Measurements from ENCODE around the gene ARHGAP31.
"Not testable (repeated sequence)": the region's sequence is repeated elsewhere in the genome, so short reads cannot be mapped to it uniquely, and the experiment has no call there.

Gene ARHGAP31, protein sequence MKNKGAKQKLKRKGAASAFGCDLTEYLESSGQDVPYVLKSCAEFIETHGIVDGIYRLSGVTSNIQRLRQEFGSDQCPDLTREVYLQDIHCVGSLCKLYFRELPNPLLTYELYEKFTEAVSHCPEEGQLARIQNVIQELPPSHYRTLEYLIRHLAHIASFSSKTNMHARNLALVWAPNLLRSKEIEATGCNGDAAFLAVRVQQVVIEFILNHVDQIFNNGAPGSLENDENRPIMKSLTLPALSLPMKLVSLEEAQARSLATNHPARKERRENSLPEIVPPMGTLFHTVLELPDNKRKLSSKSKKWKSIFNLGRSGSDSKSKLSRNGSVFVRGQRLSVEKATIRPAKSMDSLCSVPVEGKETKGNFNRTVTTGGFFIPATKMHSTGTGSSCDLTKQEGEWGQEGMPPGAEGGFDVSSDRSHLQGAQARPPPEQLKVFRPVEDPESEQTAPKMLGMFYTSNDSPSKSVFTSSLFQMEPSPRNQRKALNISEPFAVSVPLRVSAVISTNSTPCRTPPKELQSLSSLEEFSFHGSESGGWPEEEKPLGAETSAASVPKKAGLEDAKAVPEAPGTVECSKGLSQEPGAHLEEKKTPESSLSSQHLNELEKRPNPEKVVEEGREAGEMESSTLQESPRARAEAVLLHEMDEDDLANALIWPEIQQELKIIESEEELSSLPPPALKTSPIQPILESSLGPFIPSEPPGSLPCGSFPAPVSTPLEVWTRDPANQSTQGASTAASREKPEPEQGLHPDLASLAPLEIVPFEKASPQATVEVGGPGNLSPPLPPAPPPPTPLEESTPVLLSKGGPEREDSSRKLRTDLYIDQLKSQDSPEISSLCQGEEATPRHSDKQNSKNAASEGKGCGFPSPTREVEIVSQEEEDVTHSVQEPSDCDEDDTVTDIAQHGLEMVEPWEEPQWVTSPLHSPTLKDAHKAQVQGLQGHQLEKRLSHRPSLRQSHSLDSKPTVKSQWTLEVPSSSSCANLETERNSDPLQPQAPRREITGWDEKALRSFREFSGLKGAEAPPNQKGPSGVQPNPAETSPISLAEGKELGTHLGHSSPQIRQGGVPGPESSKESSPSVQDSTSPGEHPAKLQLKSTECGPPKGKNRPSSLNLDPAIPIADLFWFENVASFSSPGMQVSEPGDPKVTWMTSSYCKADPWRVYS (N-terminal part only)

DNA sequence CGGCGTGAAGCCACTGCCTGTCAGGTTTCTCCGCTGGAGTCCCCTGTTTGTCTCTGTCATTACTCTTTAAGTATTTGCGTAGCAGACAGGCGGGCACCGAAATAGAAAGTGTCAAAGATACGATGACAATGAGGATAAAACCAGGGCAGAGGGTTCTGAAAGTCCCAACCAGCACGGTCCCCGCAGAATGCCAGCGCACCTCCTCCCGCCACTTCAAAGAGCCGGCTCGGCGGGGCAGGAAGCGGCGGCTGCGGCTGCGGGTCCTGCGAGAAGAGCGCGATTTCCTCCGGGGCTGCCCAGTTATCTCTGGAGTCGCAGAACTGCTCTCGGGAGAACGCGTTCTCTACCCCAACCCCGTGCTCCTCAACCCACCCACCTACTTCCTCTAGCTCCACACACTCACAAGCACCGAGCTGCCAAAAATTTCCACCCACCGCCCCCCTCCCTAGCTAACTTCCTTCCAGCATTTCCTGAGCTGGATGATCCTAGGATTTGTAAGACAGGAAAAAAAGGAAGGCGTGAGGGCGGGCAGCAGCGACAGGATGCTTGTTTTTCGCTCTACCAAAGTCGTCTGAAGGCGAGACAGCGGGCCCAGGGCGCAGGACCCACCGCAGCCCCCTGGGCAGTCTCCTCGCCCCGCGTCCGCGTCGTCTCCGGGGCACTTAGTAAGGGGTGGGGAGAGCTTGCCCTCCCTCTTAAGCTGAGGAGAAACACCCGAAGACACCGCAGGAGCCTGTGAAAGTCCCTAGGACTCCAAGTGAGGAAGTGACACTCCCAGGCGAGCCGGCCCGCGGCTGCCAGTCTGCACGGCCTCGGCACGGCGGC is at the start of gene ARHGAP31:
Gene ARHGAP31 (plus strand): TSS at position 513 of the 825 bp plus-strand sequence. CDS start 522 bp downstream, outside the sequence.
- no peak for DNase-seq (ENCODE audit: low read depth)

GRCh38 chr3:119245778-119246177 is 48.4 kb upstream of the ARHGAP31 start:
- no peak for DNase-seq (ENCODE audit: low read depth)

DNA sequence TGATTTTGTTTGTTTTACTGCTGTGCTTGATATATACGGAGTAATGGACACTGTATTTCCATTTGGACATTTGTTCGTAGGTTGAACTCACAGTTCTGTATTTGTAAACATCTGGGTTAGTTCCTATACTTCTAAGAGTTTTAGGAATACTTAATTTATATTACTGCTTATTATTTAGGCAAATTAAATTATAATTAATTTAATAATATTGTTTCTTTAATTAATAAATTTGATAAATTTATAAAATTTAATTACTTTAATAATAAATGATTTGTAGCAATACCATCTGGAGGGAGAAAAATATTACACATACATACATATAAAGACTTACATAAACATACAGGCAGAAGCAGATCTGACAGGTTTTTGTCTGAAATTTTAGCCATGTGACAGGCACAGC is 39.0 kb upstream of the ARHGAP31 start:
- DNase-seq (ENCODE audit: low read depth): no peak

DNA sequence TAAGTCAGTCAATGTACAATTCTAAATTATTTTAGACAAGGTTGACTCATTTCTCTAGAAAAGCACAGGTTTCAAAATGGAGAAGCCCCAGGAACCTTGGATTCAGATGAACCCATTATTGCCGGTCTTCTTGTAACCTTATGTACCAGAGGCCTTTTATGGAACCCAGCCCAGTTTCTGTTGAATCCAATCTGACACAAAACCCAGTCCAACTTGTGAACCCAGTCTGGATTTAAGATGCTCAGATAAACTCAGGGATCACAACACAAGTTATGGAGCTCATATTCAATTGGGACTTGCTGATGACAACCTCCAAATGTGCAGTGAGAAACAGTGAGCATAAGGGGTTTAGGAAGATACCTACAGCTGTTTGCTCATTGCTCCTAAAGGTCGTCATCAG is 37.1 kb upstream of the ARHGAP31 start:
- DNase-seq (ENCODE audit: low read depth): no peak

GRCh38 chr3:119257654-119258410 is 36.4 kb upstream of the ARHGAP31 start:
- no peak for DNase-seq (ENCODE audit: low read depth)

DNA sequence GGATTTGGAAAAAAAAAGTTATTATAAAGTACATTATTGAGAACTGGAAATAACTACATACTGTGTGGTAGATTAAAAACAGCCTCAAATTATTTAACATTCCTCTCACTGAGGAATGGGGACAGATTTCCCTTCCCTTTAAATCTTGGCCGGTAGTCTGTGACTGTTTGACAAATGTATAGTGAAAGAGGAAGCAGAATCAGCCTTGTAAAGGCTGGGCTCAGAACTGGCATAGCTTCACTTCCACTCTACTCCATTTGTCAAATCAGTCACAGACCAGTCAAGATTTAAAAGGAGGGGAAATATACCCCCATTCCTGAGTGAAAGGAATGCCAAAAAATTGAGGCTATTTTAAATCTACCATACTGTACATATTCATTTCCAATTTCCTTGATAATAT is 35.3 kb upstream of the ARHGAP31 start:
- no peak for DNase-seq (ENCODE audit: low read depth)

DNA sequence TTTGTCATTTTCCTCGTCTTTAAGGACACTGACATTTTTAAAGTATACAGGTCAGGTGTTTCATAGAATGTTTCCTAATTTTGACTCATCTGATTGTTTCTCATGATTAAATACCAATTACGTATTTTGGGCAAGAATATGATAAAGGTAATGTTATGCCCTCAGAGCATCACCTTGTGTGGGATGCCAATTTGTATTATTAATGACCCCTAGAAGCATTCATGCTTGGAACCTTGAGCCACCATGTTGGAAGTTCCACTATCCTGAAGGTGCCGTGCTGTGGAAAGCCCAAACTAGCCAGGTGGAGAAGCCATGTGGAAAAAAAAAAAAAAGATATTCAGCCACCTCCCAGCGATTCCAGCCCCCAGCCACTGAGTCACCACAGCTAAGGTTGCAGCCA is 34.4 kb upstream of the ARHGAP31 start:
- no peak for DNase-seq (ENCODE audit: low read depth)

DNA sequence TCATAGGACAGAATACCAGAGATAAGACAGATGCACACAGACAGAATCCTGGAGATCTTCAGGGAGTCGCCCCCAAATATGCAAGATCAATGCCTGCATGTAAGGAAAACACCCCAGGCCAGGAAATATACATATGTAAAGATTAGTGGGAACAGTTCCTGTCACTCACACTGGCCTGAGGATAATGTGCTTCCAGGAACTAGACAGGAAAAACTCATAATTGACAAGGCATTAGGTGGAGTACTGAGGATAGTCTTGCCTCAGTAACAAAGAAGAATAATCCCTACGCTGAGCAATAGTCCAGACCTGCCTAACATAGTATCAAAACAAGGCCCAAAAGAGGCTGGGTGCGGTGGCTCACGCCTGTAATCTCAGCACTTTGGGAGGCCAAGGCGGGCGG is 33.1 kb upstream of the ARHGAP31 start:
- no peak for DNase-seq (ENCODE audit: low read depth)

GRCh38 chr3:119270212-119270611 is 24.0 kb upstream of the ARHGAP31 start:
- DNase-seq (ENCODE audit: low read depth): not testable (repeated sequence)

GRCh38 chr3:119276680-119277079 is 17.5 kb upstream of the ARHGAP31 start:
- DNase-seq (ENCODE audit: low read depth): no peak

DNA sequence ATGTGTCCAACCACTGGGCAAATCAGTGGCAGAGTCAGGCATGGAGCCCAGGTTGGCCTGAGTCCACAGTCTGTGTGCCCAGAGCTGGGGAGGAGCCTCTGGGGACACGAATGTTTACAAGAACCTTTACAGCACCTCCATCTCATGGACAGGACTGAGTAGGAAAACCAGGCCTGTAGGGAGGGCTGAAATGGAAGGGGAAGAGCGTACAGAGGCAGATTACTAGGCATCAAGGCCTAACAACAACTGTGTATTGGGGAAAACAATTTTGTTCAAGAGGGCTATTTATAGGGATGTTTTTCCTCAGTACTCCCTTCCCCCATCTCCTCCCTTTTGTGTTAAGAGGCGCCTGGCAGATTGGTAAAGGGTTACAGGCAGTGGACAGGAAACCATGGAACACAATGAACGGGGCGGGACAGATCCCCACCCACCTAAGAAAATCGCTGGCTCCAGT is 15.1 kb upstream of the ARHGAP31 start:
- DNase-seq (ENCODE audit: low read depth): no peak

- no peak for DNase-seq (ENCODE audit: low read depth)
Measured at GRCh38 chr3:119279584-119280243, 14.5 kb upstream of the ARHGAP31 start.

- DNase-seq (ENCODE audit: low read depth): no peak
Measured at GRCh38 chr3:119288669-119289403, 5.3 kb upstream of the ARHGAP31 start.

GRCh38 chr3:119289404-119289770 is 4.8 kb upstream of the ARHGAP31 start:
- no peak for DNase-seq (ENCODE audit: low read depth)

DNA sequence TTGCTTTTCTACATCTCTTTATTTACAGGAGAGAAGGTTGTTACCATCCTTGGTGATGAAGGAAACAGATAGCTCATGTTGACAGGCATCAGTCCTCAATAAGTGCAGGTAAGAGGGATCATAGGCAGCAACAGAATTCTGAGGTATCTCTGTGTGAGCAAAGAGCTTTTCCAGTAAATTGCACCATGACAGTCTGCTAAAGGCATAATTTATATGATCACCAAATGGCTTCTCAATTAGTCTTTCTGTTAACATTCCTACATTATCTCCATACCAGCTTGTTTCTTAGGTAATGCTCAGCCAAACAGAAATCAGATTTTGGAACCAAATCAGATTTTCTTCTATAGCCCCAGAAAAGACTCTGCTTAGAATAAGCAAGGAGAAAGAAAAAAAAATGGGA is 3.6 kb upstream of the ARHGAP31 start:
- DNase-seq (ENCODE audit: low read depth): no peak

GRCh38 chr3:119291062-119291700 is 3.0 kb upstream of the ARHGAP31 start:
- DNase-seq (ENCODE audit: low read depth): no peak

DNA sequence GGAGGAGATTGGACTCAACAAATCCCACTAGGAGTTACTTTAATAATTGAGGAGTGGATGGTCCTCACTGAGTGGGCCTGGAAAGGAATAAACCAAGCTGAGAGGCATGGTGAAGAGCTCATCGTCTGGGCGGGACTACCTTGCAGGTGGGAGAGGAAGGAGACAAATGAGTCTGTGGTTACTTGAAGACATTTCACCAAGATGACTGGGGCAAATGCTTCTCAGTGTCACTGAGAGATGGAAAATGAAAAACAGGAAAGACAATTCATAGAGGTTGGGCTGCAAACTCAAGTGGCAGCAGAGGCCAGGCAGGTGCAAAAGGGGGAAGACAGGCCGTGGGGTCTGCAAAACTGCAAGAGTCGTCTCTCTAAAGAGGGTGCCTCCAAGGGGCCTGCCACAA is 1.5 kb upstream of the ARHGAP31 start:
- DNase-seq (ENCODE audit: low read depth): no peak

DNA sequence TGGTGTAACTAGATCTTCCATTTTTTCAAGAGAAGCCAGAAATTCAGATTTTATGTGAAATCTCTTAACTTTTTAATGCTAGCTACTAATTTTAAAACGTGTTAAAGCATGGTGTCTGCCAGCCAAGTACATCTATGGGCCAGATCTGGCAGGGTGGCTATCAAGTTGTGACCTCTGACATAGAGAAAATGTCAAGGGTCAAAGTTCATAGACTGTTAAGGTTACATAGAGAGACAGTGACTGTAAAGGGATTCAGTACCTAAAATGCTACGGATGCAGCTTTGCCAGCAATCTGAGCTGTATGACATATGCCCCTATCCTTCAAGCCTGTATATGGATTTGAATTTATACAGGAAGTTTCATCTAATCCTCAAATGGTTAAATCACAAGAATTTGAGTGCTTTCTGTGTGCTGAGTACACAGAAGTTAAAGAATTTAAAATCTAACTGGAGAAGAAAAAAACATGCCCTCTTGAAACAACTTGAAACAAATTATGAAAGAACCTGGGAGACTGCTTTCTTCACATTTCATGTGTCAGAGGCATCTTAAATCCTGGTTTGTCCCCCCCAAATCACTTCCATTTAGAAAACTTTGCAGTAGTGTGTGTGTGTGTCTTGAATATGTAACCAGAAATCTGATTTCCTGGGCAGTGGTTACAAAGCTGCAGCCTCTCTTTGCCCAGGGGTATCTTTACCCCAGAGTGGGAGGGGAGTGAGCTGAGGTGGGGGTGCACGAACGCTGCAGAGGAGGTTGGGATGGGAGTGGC is 895 bp upstream of the ARHGAP31 start:
- DNase-seq (ENCODE audit: low read depth): no peak

Measured in fibroblast of the conjunctiva (primary cell).